Common myeloid progenitor, CD34-positive (primary cell): ENCODE measurements around the gene TRAF5.
"Not testable (repeated sequence)": the region's sequence is repeated elsewhere in the genome, so short reads cannot be mapped to it uniquely, and the experiment has no call there.

ENCODE experiments used
- CTCF ChIA-PET: fragments of 350-600 bp; sonication (Branson Sonifier 250); formaldehyde crosslinking; loops from one replicate; lab custom pipeline; 2021; ENCODE audit warnings: antibody characterized with exemption; lab: Charles Lee
- POLR2A ChIA-PET: fragments of 350-600 bp; sonication (Branson Sonifier 250); formaldehyde crosslinking; loops from one replicate; lab custom pipeline; 2021; ENCODE audit warnings: antibody characterized with exemption; lab: Charles Lee
- DNase-seq, 3 donors: peaks; one replicate each; pipeline versions ENCODE4 v3.0.0 to v3.0.0-alpha.2; 2013
- H3K27ac ChIP-seq, 2 experiments: 1 replicate in 1 of 2; 2 replicates in 1 of 2; pipeline ENCODE4 v1.7.0; 2013; ENCODE audit warnings: inconsistent platforms in 2 of 2, low read length in 2 of 2, mild to moderate bottlenecking in 2 of 2, low read depth in 1 of 2, moderate library complexity in 1 of 2; ENCODE audit not compliant: severe bottlenecking in 2 of 2, insufficient read depth in 1 of 2, poor library complexity in 1 of 2
- H3K27me3 ChIP-seq, 5 experiments: replicated peaks in 2 of 5; 1 replicate in 3 of 5; 2 replicates in 2 of 5; pipeline versions ENCODE4 v1.6.1 to v1.7.0; 2013; ENCODE audit warnings: low read length in 4 of 5, mild to moderate bottlenecking in 2 of 5, moderate library complexity in 2 of 5, inconsistent platforms in 1 of 5; ENCODE audit not compliant: insufficient read depth in 5 of 5, control insufficient read depth in 4 of 5
- H3K36me3 ChIP-seq, 4 experiments: 1 replicate in 2 of 4; 2 replicates in 2 of 4; pipeline versions ENCODE4 v1.6.1 to v1.7.0; 2013; ENCODE audit warnings: low read length in 3 of 4, control low read depth in 1 of 4, mild to moderate bottlenecking in 1 of 4; ENCODE audit not compliant: control insufficient read depth in 4 of 4, insufficient read depth in 4 of 4
- H3K4me1 ChIP-seq, 4 experiments: 1 replicate in 3 of 4; 2 replicates in 1 of 4; pipeline versions ENCODE4 v1.6.1 to v1.7.1; 2013; ENCODE audit warnings: low read length in 3 of 4, mild to moderate bottlenecking in 3 of 4, control low read depth in 1 of 4, inconsistent platforms in 1 of 4, moderate library complexity in 1 of 4; ENCODE audit not compliant: control insufficient read depth in 4 of 4, insufficient read depth in 4 of 4; ENCODE audit errors: control extremely low read depth in 1 of 4
- H3K4me3 ChIP-seq, 7 experiments: 1 replicate in 4 of 7; 2 replicates in 3 of 7; pipeline versions ENCODE4 v1.5.1 to v1.7.0; 2013; ENCODE audit warnings: mild to moderate bottlenecking in 7 of 7, low read length in 6 of 7, moderate library complexity in 6 of 7, inconsistent platforms in 2 of 7, low read depth in 2 of 7, control low read depth in 1 of 7; ENCODE audit not compliant: insufficient read depth in 4 of 7, control insufficient read depth in 1 of 7; ENCODE audit errors: extremely low read depth in 1 of 7
- H3K9me3 ChIP-seq, 5 experiments: 1 replicate in 4 of 5; 2 replicates in 1 of 5; pipeline versions ENCODE4 v1.6.1 to v1.7.1; 2013; ENCODE audit warnings: low read length in 4 of 5, mild to moderate bottlenecking in 2 of 5, inconsistent platforms in 1 of 5, low read depth in 1 of 5, moderate library complexity in 1 of 5; ENCODE audit not compliant: control insufficient read depth in 4 of 5, insufficient read depth in 2 of 5; ENCODE audit errors: control extremely low read depth in 1 of 5
- WGBS: methylation state at CpG from one replicate; pipeline ENCODE4 v1.1.5; 2013; ENCODE audit not compliant: insufficient coverage; 5-methylcytosine and 5-hydroxymethylcytosine counted together

TRAF5 gene

DNA sequence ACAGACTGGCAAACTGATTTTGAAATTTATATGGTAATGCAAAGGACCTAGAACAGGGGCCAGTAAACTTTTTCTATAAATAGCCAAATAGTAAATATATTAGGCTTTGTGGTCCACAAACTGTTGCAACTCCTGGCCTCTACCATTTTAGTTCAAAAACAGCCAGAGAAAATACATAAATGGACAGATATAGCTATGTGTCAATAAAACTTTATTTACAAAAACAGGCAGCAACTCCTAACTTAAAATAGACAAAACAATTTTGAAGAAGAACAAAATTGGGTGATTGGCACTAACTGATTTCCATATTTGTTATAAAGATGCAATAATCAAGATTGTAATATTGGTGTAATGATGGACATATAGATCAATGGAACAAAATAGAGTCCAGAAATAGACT, 6.7 kb upstream of the TRAF5 start:
- Histone ChIP-seq H3K9me3 (no peaks in the 10 kb centered on the region), H3K27me3 (no peaks in the 10 kb centered on the region), H3K4me1 (peaks cover 0 to 13% (median 0%) of the 10 kb centered on the region in 4 experiments), H3K27ac (no peak overlapping the region), H3K36me3 (peaks cover 0 to 9% (median 4%) of the 10 kb centered on the region in 4 experiments), H3K4me3 (no peak overlapping the region)
- CTCF ChIA-PET = interaction anchor here (0.6 to 3.3 kb wide), 5 partner anchors 149 to 338 kb away, joined by 3 to 12 read pairs (median 4); no protein-coding TSS in a partner anchor
- no peak for DNase-seq
- POLR2A ChIA-PET = no interaction called here

DNA sequence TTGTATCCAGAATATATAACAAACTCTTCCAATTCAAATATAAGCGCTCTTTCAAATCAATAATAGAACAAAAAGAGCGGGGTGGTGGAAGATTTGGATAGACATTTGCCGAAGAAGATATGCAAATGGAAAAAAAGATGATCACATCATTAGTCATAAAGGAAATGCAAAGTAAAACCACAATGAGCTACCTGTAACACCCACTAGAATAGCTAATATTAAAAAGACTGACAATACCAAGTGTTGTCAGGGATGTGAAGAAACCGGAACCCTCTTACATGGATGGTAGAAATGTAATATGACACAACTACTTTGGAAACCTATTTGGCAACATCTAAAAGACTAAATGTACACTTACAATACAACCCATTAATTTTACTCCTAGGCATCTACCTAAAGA, 5.7 kb upstream of the TRAF5 start:
- H3K4me3 ChIP-seq = no peak overlapping the region
- WGBS = no CpG with 5 or more reads among the region's 4 CpGs
- H3K27me3 ChIP-seq = no peaks in the 10 kb centered on the region
- POLR2A ChIA-PET = no interaction called here
- no peaks in the 10 kb centered on the region for H3K9me3 ChIP-seq
- CTCF ChIA-PET = interaction anchor here (0.9 kb wide), 3 partner anchors 142 to 335 kb away, joined by 3 read pairs; no protein-coding TSS in a partner anchor
- peaks cover 0 to 2% (median under 1%) of the 10 kb centered on the region in 4 experiments for H3K36me3 ChIP-seq
- H3K4me1 ChIP-seq = peaks cover 0 to 21% (median 8%) of the 10 kb centered on the region in 4 experiments
- peak in 1 of 3 donors; percentile 28 for DNase-seq
- H3K27ac ChIP-seq = no peak overlapping the region

DNA sequence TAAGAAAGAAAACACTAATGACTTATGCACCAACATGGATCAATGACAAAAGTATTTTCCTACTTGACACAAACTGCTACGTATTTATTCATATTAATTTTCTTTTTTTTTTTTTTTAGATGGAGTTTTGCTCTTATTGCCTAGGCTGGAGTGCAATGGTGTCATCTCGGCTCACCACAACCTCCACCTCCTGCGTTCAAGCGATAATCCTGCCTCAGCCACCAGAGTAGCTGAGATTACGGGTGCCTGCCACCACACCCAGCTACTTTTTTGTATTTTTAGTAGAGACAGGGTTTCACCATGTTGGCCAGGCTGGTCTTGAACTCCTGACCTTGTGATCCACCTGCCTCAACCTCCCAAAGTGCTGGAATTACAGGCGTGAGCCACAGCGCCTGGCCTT, 5.0 kb upstream of the TRAF5 start:
- H3K27ac ChIP-seq, H3K36me3 ChIP-seq, POLR2A ChIA-PET, H3K9me3 ChIP-seq, H3K4me3 ChIP-seq, H3K27me3 ChIP-seq: not testable (repeated sequence)
- DNase-seq = peak in 1 of 3 donors; percentile 34
- CTCF ChIA-PET = interaction anchor here (0.9 to 9.5 kb wide), 6 partner anchors 19 to 190 kb away, joined by 3 to 111 read pairs (median 24); no protein-coding TSS in a partner anchor
- WGBS = 88% methylated on average over 3 of the region's 7 CpGs
- H3K4me1 ChIP-seq = peaks cover 0 to 26% (median 13%) of the 10 kb centered on the region in 4 experiments

DNA sequence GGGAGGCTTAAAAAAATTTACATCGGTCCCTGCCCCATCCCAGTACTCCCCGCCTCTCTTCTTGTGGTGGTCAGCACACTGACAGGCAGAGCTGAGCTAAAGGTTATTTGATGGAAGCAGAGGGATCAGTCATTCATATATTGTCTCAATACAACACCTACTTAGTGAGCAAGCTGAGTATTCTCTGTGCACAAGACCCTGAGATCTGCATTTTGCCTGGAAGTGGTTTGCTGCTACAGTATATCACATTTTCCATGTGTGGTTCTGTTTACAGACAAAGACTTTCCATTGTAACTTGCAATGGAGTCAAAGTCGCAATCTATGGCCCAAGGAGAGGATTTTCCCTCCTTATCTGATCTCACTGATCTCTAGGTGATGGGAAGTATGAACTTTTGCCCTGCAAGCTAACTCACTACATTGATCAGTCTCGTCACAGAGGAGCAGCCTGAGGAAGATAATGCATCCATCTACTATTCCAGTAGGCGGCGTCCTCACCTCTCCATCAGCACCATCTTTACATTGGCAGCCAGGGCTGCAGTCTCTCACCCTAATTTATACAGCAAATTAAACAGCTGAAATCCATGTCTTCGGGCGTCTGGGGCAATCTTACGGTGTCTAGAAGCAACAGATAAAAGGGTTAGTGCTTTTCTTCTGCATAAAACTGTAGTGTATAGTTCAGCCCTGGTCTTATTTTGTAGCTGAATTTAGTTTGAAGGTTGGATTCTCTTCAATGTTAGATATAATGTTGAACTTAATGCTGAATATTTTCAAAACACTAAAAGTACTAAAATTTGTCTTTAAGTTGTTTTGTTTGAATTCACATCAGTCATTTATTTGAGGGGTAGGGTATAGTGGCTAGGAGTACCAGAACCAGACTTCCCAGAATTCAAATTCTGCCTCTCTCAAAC, 3.2 kb upstream of the TRAF5 start:
- CTCF ChIA-PET = interaction anchor here (0.7 to 9.5 kb wide), 33 partner anchors 9 to 332 kb away, joined by 3 to 111 read pairs (median 5); partner anchors contain the start of gene RD3
- no peaks in the 10 kb centered on the region for H3K27me3 ChIP-seq
- H3K4me3 ChIP-seq = no peak overlapping the region
- H3K9me3 ChIP-seq = no peaks in the 10 kb centered on the region
- no peak overlapping the region for H3K27ac ChIP-seq
- 58% methylated on average over 2 of the region's 9 CpGs for WGBS
- H3K36me3 ChIP-seq = no peaks in the 10 kb centered on the region
- peak; percentile 72 to 84 (median 84) for DNase-seq
- peaks cover 8 to 38% (median 25%) of the 10 kb centered on the region in 4 experiments for H3K4me1 ChIP-seq
- POLR2A ChIA-PET = interaction anchor here (1.1 kb wide), 1 partner anchor 12 kb away, joined by 3 read pairs; no protein-coding TSS in a partner anchor

DNA sequence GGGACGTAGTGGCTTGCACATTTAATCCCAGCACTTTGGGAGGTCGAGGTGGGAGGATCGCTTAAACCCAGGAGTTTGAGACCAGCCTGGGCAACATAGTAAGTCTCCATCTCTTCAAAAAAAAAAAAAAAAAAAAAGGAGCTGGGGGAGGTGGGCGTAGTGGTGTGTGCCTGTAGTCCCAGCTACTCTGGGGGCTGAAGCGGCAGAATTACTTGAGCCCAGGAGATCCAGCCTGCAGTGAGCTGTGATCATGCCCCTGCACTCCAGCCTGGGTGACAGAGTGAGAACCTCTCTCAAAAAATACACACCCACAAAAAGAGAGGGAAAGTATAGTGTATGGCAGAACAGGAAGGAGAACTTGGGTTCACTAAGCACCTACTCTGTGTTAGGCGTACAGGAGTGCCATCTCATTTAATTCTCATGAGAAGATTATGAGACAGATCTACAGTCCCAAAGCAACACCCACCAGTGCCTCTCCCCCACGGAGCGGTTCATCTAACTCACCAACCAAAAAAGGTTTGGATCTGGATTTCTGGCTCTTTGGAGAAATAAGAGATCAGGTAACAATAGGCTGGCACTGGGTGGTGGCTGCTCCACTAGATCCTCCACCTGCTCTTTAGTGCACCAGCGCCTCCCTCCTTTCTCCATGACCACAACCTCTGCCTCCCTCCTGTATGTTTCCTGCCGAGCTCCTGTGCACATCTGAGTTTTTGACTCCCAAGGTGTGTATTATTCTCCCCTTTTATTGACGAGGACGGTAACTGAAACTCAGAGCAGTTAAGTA, 1.4 kb upstream of the TRAF5 start:
- Histone ChIP-seq H3K27me3 (no peaks in the 10 kb centered on the region), H3K4me1 (peaks cover 16 to 50% (median 42%) of the 10 kb centered on the region in 4 experiments), H3K36me3 (no peaks in the 10 kb centered on the region), H3K27ac (no peak overlapping the region), H3K9me3 (no peaks in the 10 kb centered on the region), H3K4me3 (no peak overlapping the region)
- ChIA-PET POLR2A (interaction anchor here (0.6 to 1.2 kb wide), 2 partner anchors 14 to 171 kb away, joined by 3 to 4 read pairs; no protein-coding TSS in a partner anchor), CTCF (interaction anchor here (1.0 to 9.5 kb wide), 5 partner anchors 15 to 186 kb away, joined by 3 to 111 read pairs (median 43); no protein-coding TSS in a partner anchor)
- WGBS = 86% methylated on average over 4 of the region's 12 CpGs
- no peak for DNase-seq

DNA sequence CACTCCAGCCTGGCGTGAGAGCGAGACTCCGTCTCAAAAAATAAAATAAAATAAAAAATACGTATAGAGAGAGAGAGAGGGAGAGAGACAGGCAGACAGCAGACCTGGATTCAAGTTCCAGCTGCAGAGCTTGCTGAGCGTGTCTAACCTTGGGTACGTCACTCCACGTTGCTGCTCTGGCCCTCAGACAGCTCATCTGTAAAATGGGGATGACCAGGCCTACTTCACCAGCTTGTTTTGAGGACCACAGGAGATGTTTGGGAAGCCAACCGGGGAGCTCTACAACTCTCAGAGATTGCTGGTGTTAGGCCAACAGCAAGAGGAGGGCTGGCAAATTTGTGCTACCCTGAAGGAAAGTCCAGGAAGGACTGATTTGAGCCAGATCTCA, 499 bp upstream of the TRAF5 start:
- peak overlapping the region; percentile 45 to 88 (median 72) for H3K4me3 ChIP-seq

More for the DNA sequence above, 499 bp upstream of the TRAF5 start:
- Histone ChIP-seq H3K9me3 (no peaks in the 10 kb centered on the region), H3K36me3 (peaks cover 0 to 6% (median 0%) of the 10 kb centered on the region in 4 experiments), H3K4me1 (peaks cover 16 to 54% (median 48%) of the 10 kb centered on the region in 4 experiments), H3K27ac (peak overlapping the region; percentile 36 to 39), H3K27me3 (no peaks in the 10 kb centered on the region)
- ChIA-PET POLR2A (interaction anchor here (0.5 to 1.4 kb wide), 4 partner anchors 13 to 847 kb away, joined by 3 to 4 read pairs (median 3); no protein-coding TSS in a partner anchor), CTCF (interaction anchor here (0.7 to 9.5 kb wide), 6 partner anchors 14 to 185 kb away, joined by 3 to 111 read pairs (median 4); no protein-coding TSS in a partner anchor)
- 88% methylated on average over 6 of the region's 8 CpGs for WGBS
- DNase-seq = no peak
